ENCODE results near the gene FAT1. TPM values are rescaled to one million over a fixed set of nuclear protein-coding genes. Genes with fewer than 3 reads are reported as not detected.

FAT1 gene
- total RNA-seq, 4 donors from 2014 or later: 56.4 to 79.9 (median 67.7) TPM

DNA sequence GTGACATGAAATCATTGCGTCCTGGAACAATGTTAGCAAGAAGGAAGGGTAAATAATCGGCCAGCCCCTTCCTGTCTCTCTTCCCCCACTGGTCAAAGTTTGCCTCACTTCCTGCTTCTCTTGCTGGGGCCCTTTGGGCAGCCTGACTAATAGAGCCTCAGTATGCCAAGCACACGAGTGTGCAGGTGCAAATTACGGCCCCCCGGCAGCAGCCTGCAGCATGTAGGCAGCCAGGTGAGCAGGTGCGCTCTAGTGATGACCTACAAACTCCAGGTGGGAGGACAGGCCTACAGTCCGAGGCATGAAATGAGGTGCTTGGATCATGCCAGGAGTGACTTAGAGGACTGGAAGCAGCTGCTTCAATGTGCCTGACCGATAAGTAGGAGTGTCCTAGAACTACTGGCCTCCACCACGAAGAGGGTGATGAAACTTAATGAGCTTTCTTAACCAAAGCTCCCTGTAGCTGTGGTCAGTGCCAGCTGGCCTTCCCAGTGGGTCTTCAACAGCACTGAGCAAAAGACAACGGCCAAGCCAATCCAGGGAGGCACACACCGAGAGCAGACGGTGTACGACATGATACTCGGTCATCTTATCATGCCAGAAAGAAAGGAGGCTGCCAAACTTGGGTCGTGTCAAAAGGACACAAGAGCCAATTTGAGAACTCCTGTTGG lies 26.1 kb upstream of the FAT1 start:
- TF ChIP-seq CTCF (IDR thresholded peaks at IDR 0.05; ENCODE audit: low read depth): no peak

DNA sequence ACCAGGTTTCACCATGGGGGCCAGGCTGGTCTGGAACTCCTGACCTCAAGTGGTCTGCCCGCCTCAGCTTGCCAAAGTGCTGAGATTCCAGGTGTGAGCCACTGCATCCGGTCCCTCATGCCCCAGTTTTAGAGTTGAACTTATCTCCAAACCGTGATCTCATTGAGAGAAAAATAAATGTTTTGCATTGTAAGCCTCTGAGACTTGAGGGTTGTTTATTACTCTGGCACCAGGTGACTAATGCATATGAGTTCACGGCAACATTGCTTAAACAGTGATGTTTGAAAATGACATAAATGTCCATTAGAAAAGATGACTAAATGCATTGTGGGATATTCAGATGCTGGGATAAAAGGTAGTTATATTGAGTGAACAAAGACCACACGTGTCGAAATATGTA lies 22.9 kb upstream of the FAT1 start:
- no peak for TF ChIP-seq CTCF (IDR thresholded peaks at IDR 0.05; ENCODE audit: low read depth)

- no peak for TF ChIP-seq CTCF (IDR thresholded peaks at IDR 0.05; ENCODE audit: low read depth)
Observed at GRCh38 chr4:186743261-186743660, 19.6 kb upstream of the FAT1 start.

DNA sequence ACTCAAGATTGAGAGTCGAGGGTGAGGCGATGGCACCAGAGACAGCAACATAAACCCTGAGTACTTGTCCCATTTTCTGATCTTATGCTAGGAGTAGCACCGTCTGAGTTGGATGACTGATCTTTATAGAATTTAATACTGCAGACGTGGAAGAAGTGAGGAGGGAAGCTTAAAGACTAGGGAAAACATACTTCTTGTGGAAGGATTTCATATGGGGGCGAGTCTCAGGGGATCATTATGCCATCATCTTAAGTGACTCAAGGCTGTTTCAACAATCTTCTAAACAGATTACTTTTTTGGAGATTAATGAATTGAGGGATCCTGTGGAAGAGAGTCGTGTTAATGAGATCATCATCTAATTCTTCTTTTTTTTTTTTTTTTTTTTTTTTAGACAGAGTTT lies 17.2 kb upstream of the FAT1 start:
- TF ChIP-seq CTCF (IDR thresholded peaks at IDR 0.05; ENCODE audit: low read depth): no peak

- no peak for TF ChIP-seq CTCF (IDR thresholded peaks at IDR 0.05; ENCODE audit: low read depth)
Observed at GRCh38 chr4:186739802-186740434, 16.3 kb upstream of the FAT1 start.

DNA sequence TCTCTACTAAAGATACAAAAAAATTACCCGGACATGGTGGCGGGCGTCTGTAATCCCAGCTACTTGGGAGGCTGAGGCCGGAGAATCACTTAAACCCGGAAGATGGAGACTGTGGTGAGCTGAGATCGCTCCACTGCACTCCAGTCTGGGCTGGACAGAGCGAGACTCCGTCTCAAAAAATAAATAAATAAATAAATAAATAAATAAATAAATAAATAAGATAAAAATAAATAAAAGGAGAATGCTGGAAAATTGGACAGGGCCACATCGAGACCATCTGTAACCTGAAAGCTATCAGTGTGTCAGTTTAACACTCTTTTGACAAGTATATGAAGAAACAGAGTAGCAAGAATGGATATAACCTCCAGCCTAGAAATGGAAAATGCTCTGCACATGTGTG lies 15.7 kb upstream of the FAT1 start:
- no peak for TF ChIP-seq CTCF (IDR thresholded peaks at IDR 0.05; ENCODE audit: low read depth)

DNA sequence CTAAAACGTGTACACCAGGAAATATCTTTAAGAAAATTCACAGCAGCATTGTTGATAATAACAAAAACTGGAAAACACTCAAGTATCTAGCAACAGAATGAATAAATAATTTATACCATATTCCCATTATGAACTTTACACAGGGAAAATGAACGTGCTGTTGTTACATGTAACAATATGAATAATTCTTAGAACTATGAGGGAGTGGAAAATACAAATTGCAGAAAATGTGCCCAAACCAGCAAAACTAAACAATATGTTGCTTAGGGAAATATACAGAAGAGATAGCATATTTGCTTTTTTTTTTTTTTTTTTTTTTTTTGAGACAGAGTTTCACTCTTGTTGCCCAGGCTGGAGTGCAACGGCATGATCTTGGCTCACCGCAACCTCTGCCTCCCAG lies 14.8 kb upstream of the FAT1 start:
- no peak for TF ChIP-seq CTCF (IDR thresholded peaks at IDR 0.05; ENCODE audit: low read depth)

Data from subcutaneous adipose tissue (tissue), 4 donors.